GM19043 (cell line): ENCODE measurements around the gene SMARCE1.

Experiments used
- ATAC-seq: cut with Tn5 transposase; IDR thresholded peaks from one replicate; pipeline ENCODE4 v1.9.1; 2021; ENCODE audit warnings: low read depth; ENCODE audit not compliant: unreplicated experiment

Gene SMARCE1

DNA sequence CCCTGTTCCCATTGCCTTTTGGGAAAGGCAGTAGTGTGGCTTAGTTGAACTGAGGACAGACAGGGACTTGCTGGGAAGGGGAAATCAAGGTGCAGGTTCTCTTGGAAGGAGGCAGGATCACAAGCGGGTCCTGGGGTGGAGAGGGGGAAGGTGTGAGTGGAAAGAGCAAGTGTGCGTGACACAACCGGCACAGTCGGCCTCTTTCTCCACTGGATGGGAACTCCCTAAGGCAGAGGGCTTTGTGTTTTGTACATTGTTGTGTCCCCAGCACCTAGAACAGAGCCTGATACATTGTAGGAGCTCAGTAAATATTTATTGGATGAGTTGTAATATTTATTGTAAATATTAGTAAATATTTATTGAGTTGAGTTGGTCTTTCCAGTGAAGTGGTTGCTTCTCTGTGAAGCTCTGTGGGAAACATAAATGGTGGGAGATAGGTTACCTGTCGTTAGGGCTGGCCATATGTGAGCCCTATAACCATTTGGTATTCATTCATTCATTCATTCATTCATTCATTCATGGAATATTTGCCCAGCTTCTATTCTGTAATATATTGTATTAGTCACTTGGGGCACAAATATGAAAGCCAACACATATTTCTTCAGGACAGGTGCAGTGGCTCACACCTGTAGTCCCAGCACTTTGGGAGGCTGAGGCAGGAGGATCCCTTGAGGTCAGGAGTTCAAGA, 34.0 kb downstream of the SMARCE1 start:
- ATAC-seq = no peak

DNA sequence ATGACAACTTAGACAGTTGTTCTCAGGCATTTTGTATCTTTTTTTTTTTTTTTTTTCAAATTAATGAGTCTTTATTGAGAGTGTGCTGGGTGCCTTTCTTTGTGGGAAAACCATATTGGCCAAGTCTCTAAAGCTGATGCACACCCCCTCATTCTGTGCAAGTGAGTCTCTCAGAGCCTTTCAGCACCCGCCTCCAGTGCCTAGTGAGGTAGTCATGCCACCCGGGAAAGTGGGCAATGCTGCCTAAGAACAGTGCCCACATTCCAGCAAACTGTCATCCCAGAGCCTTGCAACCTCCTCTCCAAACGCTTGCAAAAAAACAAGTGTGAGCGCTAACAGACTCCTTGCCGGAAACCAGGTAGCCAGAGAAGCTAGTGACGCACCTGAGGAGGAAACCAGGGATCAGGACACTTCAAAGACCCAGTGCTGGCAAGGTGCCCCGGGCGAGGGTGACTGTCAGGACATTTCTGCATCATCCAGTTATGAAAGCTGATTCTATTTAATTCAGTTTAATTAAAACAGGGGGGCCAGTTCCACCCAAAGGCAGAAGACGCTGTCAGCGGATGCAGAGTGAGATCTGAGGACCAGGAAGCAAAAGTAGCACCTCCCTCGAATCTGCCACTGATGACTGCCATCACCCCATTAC, 34.9 kb downstream of the SMARCE1 start:
- ATAC-seq = no peak

GRCh38 chr17:40611840-40612474, 35.7 kb downstream of the SMARCE1 start:
- ATAC-seq = no peak

DNA sequence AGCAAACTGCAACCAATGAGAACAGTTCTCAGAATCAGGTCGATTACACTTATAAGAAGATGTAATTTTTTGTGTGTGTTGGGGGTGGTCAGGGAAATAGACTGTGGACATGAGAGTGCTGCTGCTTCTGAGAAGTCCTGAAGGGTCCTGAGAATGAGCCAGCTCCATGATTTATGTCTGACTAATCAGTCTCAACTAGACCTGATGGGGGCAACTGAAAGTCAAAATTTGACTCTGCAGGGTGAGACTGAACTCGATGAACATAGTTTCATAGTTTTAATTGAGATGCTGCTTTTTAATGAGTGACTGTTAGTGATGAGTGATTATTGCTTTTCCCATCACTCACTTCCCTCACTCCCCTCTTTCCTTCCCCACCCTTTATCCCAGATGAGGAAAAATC, 37.3 kb downstream of the SMARCE1 start:
- no peak for ATAC-seq

GRCh38 chr17:40608061-40608581, 39.5 kb downstream of the SMARCE1 start:
- ATAC-seq = no peak

DNA sequence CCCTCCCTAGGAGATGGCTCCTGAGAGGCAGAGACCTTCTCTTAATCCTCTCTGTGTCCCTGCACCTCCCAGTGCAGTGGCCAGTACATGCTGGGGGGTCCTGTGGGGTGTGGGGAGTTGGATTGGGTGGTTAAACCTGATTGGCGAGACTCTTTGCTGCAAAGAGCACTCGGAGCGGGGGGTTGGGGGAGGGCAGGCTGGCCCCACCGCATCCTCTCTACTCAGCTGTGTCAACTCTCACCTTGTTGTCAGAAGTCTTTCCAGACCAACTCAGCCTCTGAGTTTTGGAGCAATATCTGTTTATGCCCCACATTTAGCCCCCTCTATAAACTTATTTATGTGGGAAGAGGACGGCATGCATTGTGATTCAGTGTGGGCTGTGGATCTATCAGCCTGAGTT, 40.0 kb downstream of the SMARCE1 start:
- no peak for ATAC-seq

DNA sequence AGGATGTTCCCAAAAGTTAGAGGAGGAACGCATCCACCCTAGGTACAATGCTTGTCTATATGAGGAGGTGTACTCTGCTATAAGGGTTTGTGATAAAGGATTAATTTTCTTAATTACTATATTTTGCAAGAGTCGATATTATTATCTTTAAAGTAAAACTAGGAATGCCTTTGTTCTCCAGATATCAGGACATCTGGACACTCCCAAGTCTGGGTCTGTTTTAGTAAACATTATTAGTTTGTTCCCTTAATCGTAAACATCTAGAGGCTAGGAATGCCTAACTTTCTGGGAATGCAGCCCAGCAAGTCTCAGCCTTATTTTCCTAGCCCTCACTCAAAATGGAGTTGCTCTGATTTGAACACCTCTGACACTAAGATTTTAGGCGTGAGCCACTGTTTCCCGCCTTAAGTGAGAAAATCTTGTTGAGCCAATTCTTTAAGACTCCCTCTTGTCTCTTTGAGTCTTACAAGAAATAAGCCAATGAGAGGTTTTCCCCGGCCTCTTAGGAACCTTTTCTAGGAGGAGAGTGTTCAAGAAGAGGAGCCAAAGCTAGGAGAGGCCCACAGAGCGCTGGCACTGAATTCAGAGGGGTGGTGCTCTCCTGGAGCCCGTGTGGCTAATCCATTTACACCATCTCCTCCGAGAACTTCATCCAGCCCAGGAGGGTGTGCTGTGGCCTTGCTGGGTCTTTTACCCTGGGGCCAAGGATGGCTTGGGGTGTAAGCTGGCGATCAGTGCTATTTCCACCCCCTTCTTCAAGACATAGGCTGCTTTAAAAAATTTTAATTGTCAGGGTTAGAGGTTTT, 40.9 kb downstream of the SMARCE1 start:
- no peak for ATAC-seq

DNA sequence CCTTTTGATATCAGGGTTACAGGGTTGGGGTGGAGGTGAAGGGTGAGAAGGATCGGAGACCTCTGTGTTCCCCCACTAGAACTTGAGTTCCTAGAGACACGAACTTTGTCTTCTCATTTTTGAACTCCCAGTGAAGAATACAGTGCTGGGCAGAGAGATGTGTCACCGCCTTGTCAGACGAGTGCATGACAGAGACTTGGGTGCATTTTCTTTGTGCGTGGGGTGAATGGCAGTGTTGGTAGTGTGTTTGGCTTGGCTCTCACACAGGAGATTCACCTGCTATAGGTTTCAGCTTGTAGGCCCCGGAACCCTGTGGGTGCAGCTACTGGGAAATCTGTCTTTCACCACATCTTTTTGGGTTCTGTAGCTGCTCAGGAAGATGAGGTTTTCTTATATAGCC, 42.3 kb downstream of the SMARCE1 start:
- no peak for ATAC-seq

- ATAC-seq = no peak
Measured at GRCh38 chr17:40604327-40605080, 43.1 kb downstream of the SMARCE1 start.

DNA sequence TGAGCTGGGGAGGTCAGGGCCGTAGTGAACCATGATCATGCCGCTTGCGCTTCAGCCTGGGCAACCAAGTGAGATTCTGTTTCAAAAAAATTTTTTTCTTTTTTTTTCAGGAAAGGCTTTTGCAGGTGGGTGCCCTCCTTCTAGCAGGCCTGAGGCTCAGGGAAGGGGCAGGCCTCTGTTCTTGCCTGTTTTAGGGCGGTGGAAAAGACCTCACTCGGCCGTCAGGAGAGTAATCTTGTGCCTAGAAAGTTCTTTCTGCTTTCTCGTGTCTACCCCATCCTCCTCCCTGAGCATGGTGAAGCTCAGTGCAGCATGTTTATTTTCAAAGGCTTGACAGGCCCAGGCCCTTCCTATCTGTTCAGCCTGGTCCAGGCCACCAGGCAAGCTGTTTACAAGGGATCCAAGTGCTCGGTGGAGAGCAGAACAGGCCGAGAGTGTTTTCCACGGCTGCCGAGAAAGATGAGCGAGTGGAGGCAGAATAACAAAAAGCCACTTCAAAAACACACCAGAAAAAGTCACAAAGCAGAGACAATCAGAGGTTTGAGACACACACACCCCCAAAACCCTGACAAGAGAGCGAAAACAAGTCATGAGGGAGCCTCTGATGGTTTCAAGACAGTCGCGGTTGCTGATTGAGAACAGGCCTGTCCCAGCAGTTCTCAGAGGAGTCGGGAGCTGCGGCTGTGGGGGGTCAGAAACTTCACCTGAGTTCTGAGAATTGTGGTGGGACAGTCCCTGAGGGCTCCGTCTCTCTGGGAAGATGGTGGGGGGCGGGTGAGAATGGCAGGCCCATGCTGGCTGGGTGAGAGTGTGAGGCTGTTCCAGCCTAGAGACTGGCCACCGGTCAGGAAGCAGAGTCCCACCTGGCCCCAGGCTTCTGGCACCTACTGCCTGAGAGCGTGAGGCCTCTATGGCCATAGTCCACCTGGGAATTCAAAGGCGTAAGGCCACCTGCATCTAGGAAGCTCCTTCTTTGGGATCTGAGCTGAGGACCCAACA, 44.9 kb downstream of the SMARCE1 start:
- no peak for ATAC-seq

DNA sequence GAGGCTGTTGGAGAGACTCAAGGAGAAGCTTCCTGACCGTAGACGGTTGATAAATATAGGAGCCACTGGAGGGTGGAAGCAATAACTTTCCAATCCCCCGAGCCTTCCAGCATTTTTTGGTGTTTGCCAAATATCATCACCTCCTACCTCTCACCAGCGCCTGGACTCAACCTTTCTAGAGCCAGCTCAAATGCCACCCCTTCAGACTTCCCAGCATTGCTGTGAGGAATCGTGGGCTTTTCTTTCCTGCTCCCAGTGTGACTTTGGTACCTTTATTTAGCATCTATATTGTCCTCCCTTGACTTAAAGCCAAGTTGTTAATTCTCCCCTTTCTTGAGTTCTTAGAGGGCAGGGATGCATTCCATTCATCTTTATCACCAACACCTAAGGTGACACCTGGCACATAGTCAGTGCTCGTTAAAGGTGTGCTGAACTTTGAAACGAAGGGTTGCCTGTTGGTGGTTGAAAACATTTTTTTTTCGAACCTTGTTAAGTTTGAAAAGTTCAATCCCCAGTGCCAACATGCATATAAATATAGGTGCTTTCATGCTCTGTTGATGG, 47.1 kb downstream of the SMARCE1 start:
- ATAC-seq = no peak

DNA sequence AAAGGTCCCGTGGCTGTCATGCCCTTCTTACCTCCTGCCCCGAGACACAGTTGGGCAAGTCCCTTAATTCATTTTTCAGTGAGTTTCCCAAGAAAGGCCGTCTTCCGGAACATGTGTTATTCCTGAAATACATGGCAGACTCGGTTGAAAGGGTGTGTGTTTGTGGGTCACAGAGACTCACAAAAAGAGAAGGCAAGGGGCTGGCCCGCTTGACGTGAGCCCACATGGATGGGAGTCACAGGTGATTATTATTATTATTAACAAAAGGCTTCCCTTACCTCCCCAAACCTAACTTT, 48.2 kb downstream of the SMARCE1 start:
- ATAC-seq = no peak

DNA sequence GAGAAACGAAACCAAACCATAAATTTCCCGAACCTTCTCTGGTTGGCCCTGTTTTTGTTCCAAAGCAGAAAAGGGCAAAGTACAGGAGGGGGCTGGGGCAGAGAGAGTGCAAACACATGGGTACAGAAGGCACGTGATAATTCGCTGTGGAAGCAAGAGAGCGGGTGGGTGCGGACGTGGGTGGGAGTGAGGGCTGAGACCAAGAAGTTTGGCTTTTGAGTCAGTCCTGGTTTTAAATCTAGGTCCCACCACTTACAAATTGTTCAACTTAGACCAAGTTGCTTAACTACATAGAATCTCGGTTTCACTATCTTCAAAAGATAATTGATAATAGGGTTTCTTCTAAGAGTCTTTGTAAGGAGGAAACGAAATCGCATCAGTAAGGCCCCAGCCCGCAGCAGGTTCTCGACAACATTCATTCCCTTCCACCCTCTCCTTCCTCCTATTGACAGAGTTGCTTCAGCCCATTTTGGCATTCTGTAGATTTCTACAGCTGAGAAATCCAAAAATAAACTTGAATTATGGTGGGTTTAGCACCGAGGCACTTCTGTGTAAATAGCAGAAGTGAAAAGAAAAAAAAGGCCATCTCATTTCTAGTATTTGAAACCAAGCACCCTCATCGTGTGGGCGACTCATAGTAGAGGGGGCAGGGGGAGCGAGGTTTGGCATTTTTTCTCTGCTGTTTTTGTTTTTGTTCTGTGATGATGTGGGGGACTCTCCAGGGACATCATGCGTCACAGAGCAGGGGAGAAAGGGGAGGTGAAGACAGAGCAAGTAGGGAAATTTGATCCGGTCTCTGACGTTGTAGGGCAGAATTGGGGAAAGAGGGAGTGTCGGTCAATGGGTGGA, 48.8 kb downstream of the SMARCE1 start:
- peak; percentile 46 for ATAC-seq

GRCh38 chr17:40598301-40598618, 49.4 kb downstream of the SMARCE1 start:
- ATAC-seq = no peak

DNA sequence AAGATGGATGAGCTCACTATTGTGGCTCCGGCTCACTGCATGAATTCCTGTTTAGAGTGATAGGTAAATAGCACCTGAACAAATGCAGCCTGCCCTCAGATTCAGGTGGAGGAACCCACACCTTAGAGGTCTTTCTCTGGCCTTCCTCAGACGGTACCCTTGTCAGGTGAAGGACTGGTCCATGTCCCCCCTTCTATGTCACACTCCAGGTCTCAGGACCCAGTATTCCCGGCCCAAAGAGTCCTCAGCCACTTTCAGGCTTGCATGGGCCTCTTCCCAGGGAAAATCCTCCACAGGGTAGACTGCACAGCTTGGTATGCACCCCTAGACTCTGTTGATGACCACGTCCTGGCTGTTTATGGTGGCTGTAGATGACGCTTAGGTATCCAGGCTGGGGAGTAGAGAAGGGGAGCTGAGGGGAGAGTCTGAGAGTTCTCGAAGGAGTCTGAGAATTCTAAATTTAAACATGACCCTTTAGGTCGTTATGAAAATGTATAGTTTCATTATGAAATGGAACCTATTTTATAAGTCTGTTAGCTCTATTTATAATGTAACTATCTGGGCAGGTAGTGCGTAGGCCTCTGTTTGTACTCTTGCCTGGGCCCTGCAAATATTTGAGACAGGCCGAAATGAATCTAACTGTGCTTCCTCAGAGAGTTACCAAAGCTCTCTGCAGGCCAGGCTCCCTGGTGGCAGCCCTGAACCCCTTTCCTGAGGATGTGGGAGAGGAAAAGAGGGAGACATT, 49.9 kb downstream of the SMARCE1 start:
- no peak for ATAC-seq

- ATAC-seq = no peak
Measured at GRCh38 chr17:40597156-40597555, 50.5 kb downstream of the SMARCE1 start.

DNA sequence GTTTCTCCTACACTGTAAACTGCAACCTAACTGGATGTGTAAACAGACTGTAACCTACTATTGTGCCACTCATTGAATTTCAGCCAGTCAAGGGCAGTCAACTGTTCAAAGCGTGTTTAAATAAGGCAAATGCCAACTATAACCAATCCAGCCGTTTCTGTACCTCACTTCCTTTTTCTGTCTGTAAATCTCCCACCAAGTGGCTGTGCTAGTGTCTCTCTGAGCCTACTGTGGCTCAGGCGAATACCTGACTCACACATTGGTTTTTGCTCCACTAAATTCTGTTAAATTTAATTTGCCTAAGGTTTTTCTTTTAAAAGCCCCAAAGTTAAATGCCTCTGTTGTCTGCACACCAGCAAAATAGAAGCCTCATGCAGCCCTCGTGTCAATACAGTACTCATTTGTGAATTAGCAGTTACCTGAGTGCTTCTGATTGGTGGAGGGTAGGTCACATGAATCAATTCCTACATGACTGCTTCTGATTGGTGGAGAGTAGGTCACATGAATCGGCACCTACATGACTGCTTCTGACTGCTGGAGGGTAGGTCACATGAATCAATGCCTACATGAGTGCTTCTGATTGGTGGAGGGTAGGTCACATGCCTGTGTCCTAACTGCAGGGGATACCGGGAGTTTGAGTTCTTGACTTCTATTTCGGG, 51.2 kb downstream of the SMARCE1 start:
- ATAC-seq = no peak
